Measurements from ENCODE around the gene OTUD3.

DNA sequence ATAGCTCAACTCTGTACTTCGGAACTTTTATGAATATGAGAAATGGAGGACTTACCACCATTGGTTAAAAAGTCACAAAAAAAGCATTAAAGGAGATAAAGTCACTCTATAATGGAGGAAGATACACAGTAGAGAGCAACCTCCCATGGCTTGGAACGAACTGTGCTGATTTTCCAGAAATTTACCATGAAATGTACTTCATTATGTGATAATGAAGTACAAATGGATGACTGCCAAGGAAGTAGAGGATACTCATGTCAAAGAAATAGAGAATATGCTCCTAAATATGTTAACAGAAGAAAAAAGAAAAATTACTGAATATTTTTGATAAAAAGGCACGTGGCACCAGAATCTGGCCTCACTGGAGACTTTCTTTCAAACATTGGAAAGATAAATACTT, 64.8 kb downstream of the OTUD3 start:
- TF ChIP-seq, protein P1, sequence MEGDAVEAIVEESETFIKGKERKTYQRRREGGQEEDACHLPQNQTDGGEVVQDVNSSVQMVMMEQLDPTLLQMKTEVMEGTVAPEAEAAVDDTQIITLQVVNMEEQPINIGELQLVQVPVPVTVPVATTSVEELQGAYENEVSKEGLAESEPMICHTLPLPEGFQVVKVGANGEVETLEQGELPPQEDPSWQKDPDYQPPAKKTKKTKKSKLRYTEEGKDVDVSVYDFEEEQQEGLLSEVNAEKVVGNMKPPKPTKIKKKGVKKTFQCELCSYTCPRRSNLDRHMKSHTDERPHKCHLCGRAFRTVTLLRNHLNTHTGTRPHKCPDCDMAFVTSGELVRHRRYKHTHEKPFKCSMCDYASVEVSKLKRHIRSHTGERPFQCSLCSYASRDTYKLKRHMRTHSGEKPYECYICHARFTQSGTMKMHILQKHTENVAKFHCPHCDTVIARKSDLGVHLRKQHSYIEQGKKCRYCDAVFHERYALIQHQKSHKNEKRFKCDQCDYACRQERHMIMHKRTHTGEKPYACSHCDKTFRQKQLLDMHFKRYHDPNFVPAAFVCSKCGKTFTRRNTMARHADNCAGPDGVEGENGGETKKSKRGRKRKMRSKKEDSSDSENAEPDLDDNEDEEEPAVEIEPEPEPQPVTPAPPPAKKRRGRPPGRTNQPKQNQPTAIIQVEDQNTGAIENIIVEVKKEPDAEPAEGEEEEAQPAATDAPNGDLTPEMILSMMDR (conservative IDR thresholded peaks at IDR 0.05; ENCODE audit: low read length) = no peak
- TF ChIP-seq EZH2phosphoT487 (IDR thresholded peaks at IDR 0.05; ENCODE audit: borderline replicate concordance) = no peak

All from Loucy (cell line).